Measurements from ENCODE around the gene MTX1.

- no peak for TF ChIP-seq CTCF (IDR thresholded peaks at IDR 0.05; ENCODE audit: insufficient read depth, low read length)
- TF ChIP-seq POLR2AphosphoS5 (IDR thresholded peaks at IDR 0.05; ENCODE audit: low read depth): no peak
- TF ChIP-seq REST (IDR thresholded peaks at IDR 0.05; ENCODE audit: insufficient replicate concordance, low read depth): no peak
- TF ChIP-seq SPI1 (IDR thresholded peaks at IDR 0.05; ENCODE audit: borderline replicate concordance, low read depth): no peak
- no peak for TF ChIP-seq GABPA (IDR thresholded peaks at IDR 0.05; ENCODE audit: low read depth)
Observed at GRCh38 chr1:155182052-155182550, 26.4 kb upstream of the MTX1 start.

Data from HL-60 (cell line).